A549 treated with CORT108297 at 1 μM for 4 hours (cell line): ENCODE data around the gene RIMS4. TPM values are rescaled to one million over a fixed set of nuclear protein-coding genes. Genes with fewer than 3 reads are reported as not detected.

Experiments used
- total RNA-seq: library from RNA; stranded (reverse); fragments of 200-300 nt; extraction: Qiagen RNA extraction; gene quantifications from 5 replicates; pipeline ENCODE4 v1.2.3, GENCODE V29; 2022

Gene RIMS4
- total RNA-seq = 1.2 to 1.9 TPM (median 1.5 TPM) in 5 replicates

GRCh38 chr20:44810391-44811149 is at the start of gene RIMS4:
Gene RIMS4, minus strand, starts transcription at chr20:44810546. Its CDS starts 275 bp downstream, at chr20:44810271.

GRCh38 chr20:44745598-44746366 is 64.6 kb downstream of the RIMS4 start, which contains the start of gene KCNK15:
Gene KCNK15, plus strand, starts transcription at chr20:44745865. Its CDS starts 46 bp downstream, at chr20:44745911.

GRCh38 chr20:44714701-44715498 is 95.4 kb downstream of the RIMS4 start, which contains the start of gene CCN5:
Gene CCN5, plus strand, starts transcription at chr20:44715369. Its CDS starts 22 bp downstream, at chr20:44715391.

Other genes starting within 250 kb of the RIMS4 start
- gene PKIG, start 228.0 kb downstream of the RIMS4 start, total RNA-seq = 33.3 to 39.2 TPM (median 38.9 TPM) in 5 replicates
- gene ADA, start 158.8 kb downstream of the RIMS4 start, total RNA-seq = 49.8 to 59.5 TPM (median 57.1 TPM) in 5 replicates
- 24.5 to 42.8 TPM (median 29.3 TPM) in 5 replicates for gene CCN5, start 95.2 kb downstream of the RIMS4 start, total RNA-seq
- 0.54 to 0.77 TPM (median 0.72 TPM) in 5 replicates for gene KCNK15, start 64.7 kb downstream of the RIMS4 start, total RNA-seq
- gene YWHAB, start 75.2 kb upstream of the RIMS4 start, total RNA-seq = 188 to 218 TPM (median 193 TPM) in 5 replicates
- 14.4 to 24.0 TPM (median 18.8 TPM) in 5 replicates for gene PABPC1L, start 99.5 kb upstream of the RIMS4 start, total RNA-seq
- 40.2 to 43.3 TPM (median 41.6 TPM) in 5 replicates for gene TOMM34, start 149.9 kb upstream of the RIMS4 start, total RNA-seq
- 12.3 to 14.6 TPM (median 13.3 TPM) in 5 replicates for gene STK4, start 156.0 kb upstream of the RIMS4 start, total RNA-seq